ENCODE data around the gene ASCL5.

Gene ASCL5

GRCh38 chr1:201153474-201154388, 26.7 kb upstream of the ASCL5 start:
- DNase-seq = no peak

- DNase-seq = no peak
These were observed 22.4 kb upstream of the ASCL5 start for GRCh38 chr1:201149400-201149799.

- DNase-seq = no peak
These were observed 20.5 kb upstream of the ASCL5 start for GRCh38 chr1:201147396-201148015.

DNA sequence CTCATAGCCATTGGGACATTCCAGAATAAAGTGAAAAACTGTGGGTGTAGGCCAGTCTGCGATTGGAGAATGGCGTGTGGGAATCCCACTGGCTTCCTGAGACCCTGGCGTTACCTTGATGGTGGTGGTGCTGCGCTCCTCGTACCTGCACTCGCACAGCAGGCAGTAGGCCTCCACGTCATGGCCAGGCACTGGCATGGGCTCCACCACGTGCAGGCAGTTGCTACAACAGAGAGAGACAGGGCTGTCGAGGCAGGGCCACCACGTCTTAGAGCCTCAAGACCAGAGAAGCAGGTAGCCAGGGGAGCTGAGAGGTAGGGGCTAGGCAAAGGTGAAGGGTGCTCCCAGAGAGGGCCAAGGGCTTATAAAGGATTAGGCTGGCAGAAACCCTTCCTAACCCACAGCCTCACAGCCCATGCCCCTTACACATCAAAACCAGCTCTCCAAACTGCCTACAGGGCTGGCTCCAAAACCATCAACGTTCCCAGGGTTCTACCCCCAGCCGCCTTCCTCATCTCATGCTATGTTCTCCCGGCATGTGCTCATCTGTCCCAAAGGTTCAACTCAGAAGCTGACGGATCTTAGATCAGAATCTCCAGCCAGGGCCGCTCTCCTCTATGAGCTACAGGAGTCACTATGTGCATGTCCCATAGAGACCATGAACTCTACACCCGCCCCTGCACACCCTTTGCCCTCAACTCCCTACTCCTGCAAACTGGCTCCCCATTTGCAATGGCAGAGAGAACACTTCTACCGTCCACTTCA, 19.8 kb upstream of the ASCL5 start:
- no peak for DNase-seq

DNA sequence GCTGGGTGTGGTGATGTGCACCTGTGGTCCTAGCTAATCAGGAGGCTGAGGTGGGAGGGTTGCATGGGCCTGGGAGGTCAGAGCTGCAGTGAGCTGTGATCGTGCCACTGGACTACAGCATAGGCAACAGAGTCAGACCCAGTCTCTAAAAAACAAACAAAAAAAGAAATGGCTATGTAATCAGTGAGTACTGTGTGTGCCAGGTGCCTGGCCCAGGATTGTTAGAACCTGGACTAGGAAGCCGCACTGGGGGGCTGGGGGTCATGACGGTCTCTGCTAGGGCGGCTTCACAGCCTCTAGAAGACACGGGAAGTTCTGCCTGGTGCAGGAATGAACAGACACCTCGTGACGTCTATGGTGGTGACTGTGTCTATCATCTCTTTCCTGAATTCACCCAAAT, 18.8 kb upstream of the ASCL5 start:
- DNase-seq = no peak

DNA sequence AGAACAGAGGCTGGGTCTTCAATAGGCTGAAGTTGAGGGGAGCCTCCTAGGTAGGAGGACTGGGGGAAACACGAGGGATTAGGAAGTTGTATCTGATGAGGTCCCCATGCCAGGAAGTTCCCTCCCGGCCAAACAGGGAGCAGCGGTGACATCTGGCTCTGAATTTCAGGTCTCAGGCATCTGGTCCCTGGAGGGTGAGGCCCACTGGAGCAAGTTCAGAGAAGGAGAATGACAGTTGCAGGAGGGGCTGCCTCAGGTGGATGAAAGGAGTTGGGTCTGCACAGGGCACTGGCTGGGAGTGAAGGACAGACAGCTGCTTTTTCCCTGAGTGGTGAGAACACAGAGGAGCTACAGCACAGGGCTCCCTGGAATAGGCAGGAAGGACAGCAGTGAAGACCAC, 18.1 kb upstream of the ASCL5 start:
- no peak for DNase-seq

DNA sequence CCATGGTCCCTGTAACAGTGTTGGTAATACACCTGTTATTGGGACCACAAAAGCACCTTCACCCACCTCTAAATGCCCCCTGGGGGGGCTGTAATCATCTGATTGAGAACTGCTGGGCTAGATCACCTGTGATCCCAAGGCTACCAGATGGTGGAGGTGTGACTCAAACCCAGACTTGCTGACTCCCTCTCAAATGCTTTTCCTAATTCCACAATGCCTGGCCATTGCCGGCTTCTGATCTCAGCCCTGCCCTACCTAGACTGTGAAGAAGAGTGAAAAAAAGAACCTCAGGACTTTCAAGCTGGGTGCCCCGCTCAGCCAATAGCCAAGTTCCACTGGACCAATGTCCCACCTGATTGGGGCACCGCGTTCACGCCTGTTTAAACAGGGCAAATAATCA, 17.7 kb upstream of the ASCL5 start:
- no peak for DNase-seq

- no peak for DNase-seq
These were observed 17.0 kb upstream of the ASCL5 start for GRCh38 chr1:201143726-201144635.

- DNase-seq = no peak
These were observed 16.1 kb upstream of the ASCL5 start for GRCh38 chr1:201142849-201143725.

DNA sequence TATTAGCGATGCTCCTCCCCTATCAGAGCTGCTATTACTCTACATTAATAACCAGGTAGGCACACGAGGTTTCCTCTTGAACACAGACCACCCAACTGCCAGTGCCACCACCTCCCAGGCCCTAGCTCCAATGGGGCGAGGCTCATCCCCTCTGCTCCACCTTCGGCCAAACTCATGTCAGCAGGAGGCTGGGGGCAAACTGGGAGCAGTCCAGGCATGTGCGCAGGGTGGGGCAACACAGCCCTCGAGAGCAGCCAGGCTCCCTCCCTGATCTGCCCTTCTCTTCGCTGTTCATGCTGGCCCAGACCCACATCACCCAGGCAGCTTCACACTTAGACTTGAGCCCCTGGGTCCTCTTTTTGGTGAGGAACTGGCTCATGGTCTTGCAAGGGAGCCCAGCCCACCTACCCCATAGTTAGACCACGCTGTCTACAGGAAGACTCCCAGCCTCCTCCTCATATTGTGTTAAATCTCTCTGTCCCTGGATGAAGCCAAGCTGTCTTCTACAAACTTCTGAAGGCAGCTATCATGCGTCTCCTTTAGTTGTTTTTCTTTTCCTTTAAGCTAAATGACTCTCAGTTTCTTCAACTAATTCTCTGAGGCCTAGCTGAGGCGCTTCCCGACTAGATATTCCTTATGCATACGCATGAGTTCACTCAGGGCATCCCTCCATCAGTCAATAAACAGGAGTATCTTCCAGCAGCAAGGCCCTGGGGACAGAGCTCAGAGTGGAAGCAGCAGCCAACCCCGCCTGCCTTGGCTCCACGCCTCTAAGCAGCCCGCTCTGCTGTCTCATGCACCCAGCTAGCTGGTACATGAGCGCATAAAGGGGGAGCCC, 15.2 kb upstream of the ASCL5 start:
- no peak for DNase-seq

- DNase-seq = no peak
These were observed 14.4 kb upstream of the ASCL5 start for GRCh38 chr1:201141418-201141817.

GRCh38 chr1:201140941-201141260, 13.9 kb upstream of the ASCL5 start:
- DNase-seq = no peak

- no peak for DNase-seq
These were observed 13.4 kb upstream of the ASCL5 start for GRCh38 chr1:201140235-201140940.

- no peak for DNase-seq
These were observed 12.8 kb upstream of the ASCL5 start for GRCh38 chr1:201139756-201140155.

GRCh38 chr1:201139306-201139705, 12.3 kb upstream of the ASCL5 start:
- DNase-seq = no peak

- DNase-seq = no peak
These were observed 11.4 kb upstream of the ASCL5 start for GRCh38 chr1:201138311-201138840.

- DNase-seq = no peak
These were observed 10.8 kb upstream of the ASCL5 start for GRCh38 chr1:201137579-201138310.

DNA sequence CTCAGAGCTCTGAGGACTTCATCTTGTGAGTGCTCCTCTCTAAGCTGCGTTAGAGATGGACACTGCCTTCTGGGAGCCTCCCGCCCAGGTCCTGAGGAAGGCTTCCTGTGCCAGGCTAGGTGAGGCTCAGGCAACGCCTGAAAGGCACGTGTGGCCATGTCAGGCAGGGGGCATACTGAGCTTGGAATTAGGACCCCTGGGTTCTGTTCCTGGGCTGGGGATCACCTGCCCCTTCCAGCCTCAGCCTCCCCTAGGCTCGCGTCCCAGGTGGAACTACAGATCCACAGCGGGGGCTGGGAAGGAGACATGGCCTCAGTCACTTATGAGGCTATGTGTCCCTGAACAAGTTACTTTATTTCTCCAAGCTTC, 10.0 kb upstream of the ASCL5 start:
- DNase-seq = no peak

All from central memory CD4-positive, alpha-beta T cell (primary cell).